Natural killer cell (primary cell): Measurements from ENCODE around the gene BACE1. TPM values are rescaled to one million over a fixed set of nuclear protein-coding genes. Genes with fewer than 3 reads are reported as not detected.

Experiments
- ATAC-seq, 3 donors: fragments of 150-1000 bp in 2 of 3; fragments of 200-7000 bp in 1 of 3; cut with Tn5 transposase; 1 replicate in 1 of 3; 2 replicates in 2 of 3; pipeline ENCODE4 v1.10.0; 2021; ENCODE audit warnings: mild to moderate bottlenecking in 2 of 3, moderate library complexity in 2 of 3
- DNase-seq, 2 donors: peaks; one replicate each; pipeline versions ENCODE4 v3.0.0 to v3.0.0-alpha.2; 2013 to 2021; ENCODE audit warnings: mixed read lengths in 1 of 2
- H3K27ac ChIP-seq: one replicate; pipeline ENCODE4 v1.5.1; 2013; ENCODE audit warnings: mild to moderate bottlenecking, low read length
- H3K27me3 ChIP-seq: one replicate; pipeline ENCODE4 v1.6.1; 2013; ENCODE audit warnings: low read length; ENCODE audit not compliant: control insufficient read depth, insufficient read depth
- H3K36me3 ChIP-seq: one replicate; pipeline ENCODE4 v1.6.1; 2013; ENCODE audit warnings: low read length; ENCODE audit not compliant: control insufficient read depth, insufficient read depth
- H3K4me1 ChIP-seq: one replicate; pipeline ENCODE4 v1.6.1; 2013; ENCODE audit warnings: low read length; ENCODE audit not compliant: control insufficient read depth, insufficient read depth
- H3K4me3 ChIP-seq: one replicate; pipeline ENCODE4 v1.5.1; 2013; ENCODE audit warnings: low read length
- H3K9me3 ChIP-seq: one replicate; pipeline ENCODE4 v1.6.1; 2013; ENCODE audit warnings: low read length; ENCODE audit not compliant: control insufficient read depth, insufficient read depth
- H3K27ac Mint-ChIP-seq, 2 donors: one replicate each; pipeline ENCODE4 v1.8.0; 2022; ENCODE audit warnings: mild to moderate bottlenecking in 2 of 2, mixed read lengths in 2 of 2, moderate library complexity in 1 of 2
- H3K27me3 Mint-ChIP-seq, 2 donors: one replicate each; pipeline ENCODE4 v1.8.0; 2022; ENCODE audit warnings: low read depth in 2 of 2, mixed read lengths in 2 of 2
- H3K36me3 Mint-ChIP-seq: one replicate; pipeline ENCODE4 v1.8.0; 2022; ENCODE audit warnings: mixed read lengths
- H3K4me1 Mint-ChIP-seq, 2 donors: one replicate each; pipeline ENCODE4 v1.8.0; 2022; ENCODE audit warnings: mixed read lengths in 2 of 2
- H3K4me3 Mint-ChIP-seq: one replicate; pipeline ENCODE4 v1.8.0; 2022; ENCODE audit warnings: mild to moderate bottlenecking, moderate library complexity, mixed read lengths
- H3K9me3 Mint-ChIP-seq, 2 donors: one replicate each; pipeline ENCODE4 v1.8.0; 2022; ENCODE audit warnings: mixed read lengths in 2 of 2
- WGBS: methylation state at CpG from one replicate; pipeline ENCODE4 v1.1.7; 2013; ENCODE audit warnings: missing lambda C conversion rate; ENCODE audit not compliant: insufficient coverage; 5-methylcytosine and 5-hydroxymethylcytosine counted together
- intact Hi-C: fragments of 100-400 bp; cut with micrococcal nuclease; formaldehyde crosslinking; loops from one replicate; pipeline ENCODE4 v1.14.2; 2022
- total RNA-seq, 4 donors: library from RNA; stranded (reverse); fragments of 120-200 nt in 1 of 4; gene quantifications; one replicate each; pipeline versions ENCODE4 v1.2.3 to v1.2.4, GENCODE V29; 2013 to 2022
- TF ChIP-seq, protein P1 (sequence below): fragments of 200-600 bp; IDR thresholded peaks from one replicate; pipeline ENCODE4 v1.8.0; 2022; ENCODE audit warnings: antibody characterized with exemption

Gene BACE1
- total RNA-seq, 3 donors from 2014 or later (not counting 1 experiment from before 2014, with no cell fraction given): 0.21 to 1.1 (median 0.79) TPM

DNA sequence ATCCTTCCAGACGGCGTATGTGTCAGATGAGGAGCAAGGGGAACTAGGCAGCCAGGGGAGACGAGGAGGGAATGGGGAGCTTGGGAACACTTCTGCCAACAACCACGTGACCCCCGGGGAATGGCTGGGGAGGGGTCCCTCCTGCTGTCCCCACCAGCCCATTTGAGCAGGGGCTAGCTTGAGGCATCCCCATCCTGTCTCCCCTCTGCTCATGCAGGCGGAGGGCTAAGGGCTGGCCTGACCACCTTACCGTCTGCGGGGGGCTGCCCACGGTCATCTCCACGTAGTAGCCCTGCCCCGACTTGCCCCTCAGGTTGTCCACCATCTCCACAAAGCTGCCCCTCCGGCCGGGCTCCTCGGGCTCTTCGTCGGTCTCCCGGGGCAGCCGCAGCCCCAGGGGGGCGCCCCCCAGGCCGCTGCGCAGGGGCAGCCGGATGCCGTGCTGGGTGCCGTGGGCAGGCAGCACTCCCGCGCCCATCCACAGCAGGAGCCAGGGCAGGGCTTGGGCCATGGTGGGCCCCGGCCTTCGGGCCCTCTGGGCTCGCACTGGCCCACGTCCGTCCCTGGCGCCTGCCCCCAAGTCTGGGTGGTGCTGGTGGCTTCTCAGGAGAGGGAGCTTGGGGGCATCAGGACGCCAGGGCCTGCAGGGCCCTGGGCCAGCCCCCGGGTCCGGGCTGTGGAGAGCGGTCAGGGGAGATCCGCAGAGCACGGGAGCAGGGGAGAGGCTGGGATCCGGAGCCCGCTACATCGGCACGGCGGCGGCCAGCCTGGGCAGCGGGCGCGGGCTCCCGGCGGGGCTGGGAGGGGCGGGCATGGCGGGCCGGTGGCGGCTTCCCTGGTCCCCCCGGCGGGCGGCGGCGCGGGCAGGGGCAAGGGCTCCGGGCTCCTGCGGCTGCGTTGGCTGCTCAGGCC, 515 bp downstream of the BACE1 start:
- Histone ChIP-seq H3K36me3 (no peaks in the 10 kb centered on the region), H3K4me3 (peak overlapping the region; percentile 41), H3K9me3 (no peaks in the 10 kb centered on the region), H3K27ac (no peak overlapping the region), H3K4me1 (peaks cover 16% of the 10 kb centered on the region), H3K27me3 (peaks cover 13% of the 10 kb centered on the region)
- Mint-ChIP-seq H3K4me1 (peaks cover 0 to 6% of the 10 kb centered on the region in 2 donors), H3K27ac (no peak overlapping the region), H3K36me3 (no peaks in the 10 kb centered on the region), H3K4me3 (peak overlapping the region; percentile 70), H3K27me3 (peaks cover 38 to 42% of the 10 kb centered on the region in 2 donors), H3K9me3 (no peaks in the 10 kb centered on the region)
- intact Hi-C loops: no loop called here
- TF ChIP-seq, protein P1, sequence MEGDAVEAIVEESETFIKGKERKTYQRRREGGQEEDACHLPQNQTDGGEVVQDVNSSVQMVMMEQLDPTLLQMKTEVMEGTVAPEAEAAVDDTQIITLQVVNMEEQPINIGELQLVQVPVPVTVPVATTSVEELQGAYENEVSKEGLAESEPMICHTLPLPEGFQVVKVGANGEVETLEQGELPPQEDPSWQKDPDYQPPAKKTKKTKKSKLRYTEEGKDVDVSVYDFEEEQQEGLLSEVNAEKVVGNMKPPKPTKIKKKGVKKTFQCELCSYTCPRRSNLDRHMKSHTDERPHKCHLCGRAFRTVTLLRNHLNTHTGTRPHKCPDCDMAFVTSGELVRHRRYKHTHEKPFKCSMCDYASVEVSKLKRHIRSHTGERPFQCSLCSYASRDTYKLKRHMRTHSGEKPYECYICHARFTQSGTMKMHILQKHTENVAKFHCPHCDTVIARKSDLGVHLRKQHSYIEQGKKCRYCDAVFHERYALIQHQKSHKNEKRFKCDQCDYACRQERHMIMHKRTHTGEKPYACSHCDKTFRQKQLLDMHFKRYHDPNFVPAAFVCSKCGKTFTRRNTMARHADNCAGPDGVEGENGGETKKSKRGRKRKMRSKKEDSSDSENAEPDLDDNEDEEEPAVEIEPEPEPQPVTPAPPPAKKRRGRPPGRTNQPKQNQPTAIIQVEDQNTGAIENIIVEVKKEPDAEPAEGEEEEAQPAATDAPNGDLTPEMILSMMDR: no peak
- WGBS: 2% methylated on average over 62 of the region's 62 CpGs
- DNase-seq (peak in 1 of 2 donors; percentile 41), ATAC-seq (peak; percentile 67 to 87 (median 71))

DNA sequence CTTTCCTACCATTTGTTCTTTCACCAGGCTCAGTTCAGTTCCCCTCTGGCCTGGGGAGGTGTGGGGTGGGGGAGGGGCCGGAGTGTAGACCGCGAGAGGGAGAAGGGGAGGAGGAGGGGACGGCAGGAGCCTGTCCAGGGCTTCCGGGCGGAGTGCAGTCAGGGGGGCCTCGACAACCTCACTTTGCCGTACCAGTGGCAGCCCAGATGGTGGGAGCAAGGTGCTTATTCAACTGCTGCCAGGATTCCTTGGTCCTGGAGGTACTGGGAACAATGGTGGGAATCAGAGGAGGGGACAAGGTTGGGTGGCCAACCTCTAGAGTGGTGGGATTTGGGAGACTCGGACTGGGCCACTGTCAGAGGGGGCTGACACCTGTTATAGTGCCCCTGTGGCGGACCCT, 1.2 kb downstream of the BACE1 start:
- Histone ChIP-seq H3K9me3 (no peaks in the 10 kb centered on the region), H3K4me1 (peaks cover 16% of the 10 kb centered on the region), H3K4me3 (no peak overlapping the region), H3K27ac (no peak overlapping the region), H3K36me3 (no peaks in the 10 kb centered on the region), H3K27me3 (peaks cover 13% of the 10 kb centered on the region)
- TF ChIP-seq, protein P1: no peak
- Mint-ChIP-seq H3K4me3 (peak overlapping the region; percentile 45), H3K27me3 (peaks cover 38 to 42% of the 10 kb centered on the region in 2 donors), H3K36me3 (no peaks in the 10 kb centered on the region), H3K4me1 (peaks cover 0 to 6% of the 10 kb centered on the region in 2 donors), H3K9me3 (no peaks in the 10 kb centered on the region), H3K27ac (no peak overlapping the region)
- intact Hi-C loops: no loop called here
- ATAC-seq: no peak
- DNase-seq: no peak
- WGBS: 21% methylated on average over 10 of the region's 10 CpGs

DNA sequence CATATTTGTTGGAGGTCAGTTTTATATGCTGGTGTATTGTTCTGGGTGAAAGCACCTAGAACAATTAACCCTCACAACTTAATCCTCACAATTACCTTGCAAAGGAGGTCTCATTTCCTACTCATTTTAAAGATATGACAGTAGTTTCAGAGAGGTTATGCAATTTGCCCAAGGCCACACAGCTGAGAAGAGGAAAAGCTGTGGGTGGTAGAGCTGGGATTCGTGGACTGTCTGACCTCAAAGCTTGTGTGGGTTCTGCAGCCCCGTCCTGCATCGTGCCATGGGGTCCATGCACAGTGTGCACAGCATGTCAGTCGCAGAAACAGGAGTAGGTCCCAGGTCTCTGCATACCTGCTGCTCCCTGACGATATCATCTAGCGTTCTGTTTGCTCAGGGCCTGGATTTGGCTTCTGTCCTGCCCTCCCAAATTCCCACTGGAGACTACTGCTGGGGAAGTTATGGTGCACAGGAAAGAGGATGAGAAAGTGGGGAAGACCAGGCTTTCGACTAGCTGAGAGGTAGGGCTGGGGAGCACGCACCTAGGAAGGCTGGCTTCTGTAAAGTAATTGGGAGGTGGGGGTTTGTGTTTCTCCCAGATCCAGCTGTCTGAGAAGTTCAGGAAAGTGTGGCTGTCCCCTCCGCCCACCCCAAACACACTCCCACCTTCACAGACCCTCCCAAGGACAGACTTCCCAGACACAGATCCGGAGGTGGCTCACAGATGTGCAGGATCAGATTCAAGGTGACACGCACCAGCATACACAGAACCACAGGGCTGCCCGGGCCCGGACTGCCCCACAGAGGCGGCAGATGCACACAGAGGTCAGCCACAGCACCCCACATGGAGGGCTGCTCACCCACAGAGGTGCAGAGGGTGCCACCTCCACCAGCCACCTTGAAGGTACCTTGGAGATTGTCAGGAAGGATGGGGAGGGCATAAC, 2.0 kb downstream of the BACE1 start:
- TF ChIP-seq, protein P1: no peak
- H3K4me3 ChIP-seq: no peak overlapping the region
- WGBS: 78% methylated on average over 14 of the region's 14 CpGs

More for the DNA sequence above, 2.0 kb downstream of the BACE1 start:
- H3K4me3 Mint-ChIP-seq: peak overlapping the region; percentile 49
- Histone ChIP-seq H3K9me3 (no peaks in the 10 kb centered on the region), H3K36me3 (no peaks in the 10 kb centered on the region), H3K27ac (no peak overlapping the region), H3K27me3 (peaks cover 13% of the 10 kb centered on the region), H3K4me1 (peaks cover 16% of the 10 kb centered on the region)
- no peak overlapping the region for H3K27ac Mint-ChIP-seq
- DNase-seq (no peak), ATAC-seq (no peak)
- peaks cover 0 to 6% of the 10 kb centered on the region in 2 donors for H3K4me1 Mint-ChIP-seq
- no peaks in the 10 kb centered on the region for H3K9me3 Mint-ChIP-seq
- H3K36me3 Mint-ChIP-seq: no peaks in the 10 kb centered on the region
- intact Hi-C loops: no loop called here
- peaks cover 43 to 45% of the 10 kb centered on the region in 2 donors for H3K27me3 Mint-ChIP-seq
